ENCODE results near the gene SCLT1. TPM values are rescaled to one million over a fixed set of nuclear protein-coding genes. Genes with fewer than 3 reads are reported as not detected.
A peak's percentile ranks its signal among the peaks of the same experiment; 100 is the strongest.

The SCLT1 gene
- total and polyA plus RNA-seq, 2 of the 4 experiments (the other 2 are of a cell fraction): 4.9 to 7.7 TPM

DNA sequence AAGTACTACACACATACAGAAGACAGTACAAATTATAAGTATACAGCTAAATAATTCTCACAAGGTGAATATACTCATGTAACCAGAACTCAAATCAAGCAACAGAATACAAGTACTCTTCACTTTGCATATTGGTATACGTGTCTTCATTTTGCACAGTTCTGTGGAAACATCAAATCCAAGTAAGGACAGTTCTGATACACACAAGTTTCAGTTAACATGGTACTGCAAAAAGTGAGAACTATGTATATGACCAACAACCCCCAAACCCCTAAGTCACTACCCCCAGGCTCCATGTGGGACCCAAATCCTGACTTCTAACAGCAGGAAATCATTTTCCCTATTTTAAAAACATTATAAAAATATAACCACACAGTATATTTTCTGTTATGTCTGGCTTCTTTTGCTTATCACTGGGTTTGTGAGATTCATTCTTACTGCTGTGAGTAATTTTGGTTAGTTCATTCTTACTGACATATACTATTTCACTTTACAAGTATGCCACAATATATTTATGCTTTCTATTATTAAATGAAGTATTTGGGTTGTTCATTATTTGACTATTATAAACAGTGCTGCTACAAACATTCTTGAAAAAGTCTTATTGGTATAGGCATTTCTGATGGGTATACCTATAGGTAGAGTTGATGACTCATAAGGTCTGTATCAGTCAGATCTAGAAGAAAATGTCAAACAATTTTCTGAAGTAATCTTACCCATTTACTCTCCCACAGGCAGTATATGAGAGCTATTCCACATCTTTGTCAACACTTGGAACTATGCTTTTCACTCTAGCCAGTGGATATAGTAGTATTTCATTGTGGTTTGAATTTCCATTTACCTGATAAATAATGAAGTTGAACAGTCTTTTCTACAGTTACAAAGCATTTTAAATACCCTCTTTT is 47.0 kb downstream of the SCLT1 start:
- Histone ChIP-seq H4K91ac (ENCODE audit: insufficient read depth, low read depth, low read length) (no peak overlapping the region), H3K4me1 (ENCODE audit: control insufficient read depth, insufficient read depth, low read length) (peaks cover 2% of the 10 kb centered on the region; the same call in 1 of the 2 replicates), H3K9me3 (ENCODE audit: control insufficient read depth, insufficient read depth, low read length) (no peaks in the 10 kb centered on the region; the same call in 1 of the 2 replicates), H3K18ac (ENCODE audit: low read depth, low read length) (no peak overlapping the region), H3K4me3 (ENCODE audit: insufficient read depth, low read depth, low read length) (no peak overlapping the region), H3K9ac (ENCODE audit: low read depth, low read length) (no peak overlapping the region), H2AK5ac (ENCODE audit: low read depth, low read length) (no peak overlapping the region), H4K8ac (ENCODE audit: low read depth in 2 of 2, low read length in 2 of 2) (no peak overlapping the region), H2AK9ac (replicated peaks; ENCODE audit: low read depth, low read length, poor library complexity) (no peak overlapping the region), H4K5ac (ENCODE audit: low read depth, low read length) (no peak overlapping the region), H2BK20ac (ENCODE audit: low read depth, low read length) (no peak overlapping the region), H3K79me1 (ENCODE audit: low read depth in 1 of 2, low read length in 2 of 2) (peaks cover 0 to 3% of the 10 kb centered on the region in 2 experiments; a peak in 1 of 4 replicates), H3K14ac (replicated peaks; ENCODE audit: low read depth, low read length) (no peak overlapping the region), H2BK120ac (ENCODE audit: low read depth, low read length) (no peak overlapping the region), H3K23ac (ENCODE audit: low read depth, low read length) (no peak overlapping the region), H3K9me1 (ENCODE audit: insufficient read depth, low read length) (no peaks in the 10 kb centered on the region), H3K27me3 (ENCODE audit: control insufficient read depth, insufficient read depth, low read length) (no peaks in the 10 kb centered on the region), H2BK5ac (ENCODE audit: low read depth, low read length, poor library complexity, severe bottlenecking) (no peak overlapping the region), H2BK15ac (ENCODE audit: low read depth, low read length) (no peak overlapping the region), H3K4me2 (ENCODE audit: low read depth, low read length) (no peak overlapping the region), H3K27ac (ENCODE audit: insufficient read depth, low read length) (no peak overlapping the region), H2AFZ (replicated peaks; ENCODE audit: low read length, poor library complexity) (no peak overlapping the region), H3K4ac (ENCODE audit: low read depth, low read length) (no peak overlapping the region), H3K56ac (ENCODE audit: extremely low read depth, insufficient read depth, low read length) (no peak overlapping the region), H3K36me3 (ENCODE audit: control insufficient read depth, insufficient read depth, low read length) (no peaks in the 10 kb centered on the region), H4K20me1 (ENCODE audit: insufficient read depth, low read length) (no peaks in the 10 kb centered on the region)
- no TSS peak for BruUV-seq (replicated peaks)
- no CpG with 5 or more reads among the region's 1 CpG for whole genome bisulfite sequencing, 2 experiments (ENCODE audit: extremely low coverage in 2 of 2, insufficient read length in 1 of 2)
- in situ Hi-C loops (cut with MboI; ENCODE audit: low sequenced_read_pairs): no loop called here
- ChIA-PET POLR2A (ENCODE audit: unreplicated experiment) (no interaction called here), CTCF (no interaction called here)
- intact Hi-C loops (cut with micrococcal nuclease): no loop called here
- dilution Hi-C loops (cut with HindIII; ENCODE audit: low sequenced_read_pairs, unreplicated experiment): no loop called here
- TF ChIP-seq MXI1 (IDR thresholded peaks at IDR 0.05; ENCODE audit: borderline replicate concordance, low read depth, low read length) (no peak), RFX5 (IDR thresholded peaks at IDR 0.05; ENCODE audit: low read depth, low read length) (no peak), NFE2L2 (IDR thresholded peaks at IDR 0.05; ENCODE audit: low read depth, low read length) (no peak), SMC3 (IDR thresholded peaks at IDR 0.05; ENCODE audit: low read depth, low read length) (no peak), POLR2A (IDR thresholded peaks at IDR 0.05; ENCODE audit: low read depth, low read length) (no peak), CEBPB (IDR thresholded peaks at IDR 0.05; ENCODE audit: low read depth, low read length) (no peak), BHLHE40 (IDR thresholded peaks at IDR 0.05; ENCODE audit: low read depth, low read length) (no peak), CTCF (conservative IDR thresholded peaks at IDR 0.05; ENCODE audit: low read depth, low read length) (no peak), ELK1 (IDR thresholded peaks at IDR 0.05; ENCODE audit: borderline replicate concordance, low read depth, low read length) (no peak), RAD21 (IDR thresholded peaks at IDR 0.05; ENCODE audit: low read length) (no peak), RCOR1 (IDR thresholded peaks at IDR 0.05; ENCODE audit: insufficient replicate concordance, low read length) (no peak), CHD1 (IDR thresholded peaks at IDR 0.05; ENCODE audit: low read depth, low read length) (no peak), FOS (IDR thresholded peaks at IDR 0.05; ENCODE audit: low read depth, low read length) (no peak), MAFK (IDR thresholded peaks at IDR 0.05; ENCODE audit: low read depth, low read length) (no peak)
- TF ChIP-seq, protein P1, sequence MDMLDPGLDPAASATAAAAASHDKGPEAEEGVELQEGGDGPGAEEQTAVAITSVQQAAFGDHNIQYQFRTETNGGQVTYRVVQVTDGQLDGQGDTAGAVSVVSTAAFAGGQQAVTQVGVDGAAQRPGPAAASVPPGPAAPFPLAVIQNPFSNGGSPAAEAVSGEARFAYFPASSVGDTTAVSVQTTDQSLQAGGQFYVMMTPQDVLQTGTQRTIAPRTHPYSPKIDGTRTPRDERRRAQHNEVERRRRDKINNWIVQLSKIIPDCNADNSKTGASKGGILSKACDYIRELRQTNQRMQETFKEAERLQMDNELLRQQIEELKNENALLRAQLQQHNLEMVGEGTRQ (IDR thresholded peaks at IDR 0.05; ENCODE audit: low read depth, low read length): no peak
- ATAC-seq (ENCODE audit: low read depth): 0 out of 2 replicates have a peak, but pooled peaks have one; percentile 11
- DNase-seq: no peak
